SJSA1 (cell line): ENCODE measurements around the gene RASSF5. TPM values are rescaled to one million over a fixed set of nuclear protein-coding genes. Genes with fewer than 3 reads are reported as not detected.

ENCODE experiments used
- DNase-seq, 2 experiments: peaks; one replicate each; pipeline ENCODE4 v3.0.0-alpha.2; 2015 to 2020; ENCODE audit warnings: low spot score in 2 of 2, low read depth in 1 of 2
- H3K27ac ChIP-seq: fragments of 250-450 bp; sonication (Bioruptor Pico); 2 replicates; pipeline ENCODE4 v1.5.1; 2020; ENCODE audit warnings: mild to moderate bottlenecking, moderate library complexity
- H3K27me3 ChIP-seq: fragments of 250-450 bp; sonication (Bioruptor Pico); replicated peaks from 2 replicates; pipeline ENCODE4 v1.5.1; 2020; ENCODE audit warnings: mild to moderate bottlenecking, moderate library complexity
- H3K36me3 ChIP-seq: fragments of 250-450 bp; sonication (Bioruptor Pico); 2 replicates; pipeline ENCODE4 v1.5.1; 2020; ENCODE audit warnings: mild to moderate bottlenecking
- H3K4me1 ChIP-seq: fragments of 250-450 bp; sonication (Bioruptor Pico); replicated peaks from 2 replicates; pipeline ENCODE4 v1.6.1; 2021; ENCODE audit warnings: mild to moderate bottlenecking
- H3K4me3 ChIP-seq: fragments of 250-450 bp; sonication (Bioruptor Pico); 2 replicates; pipeline ENCODE4 v1.5.1; 2020; ENCODE audit warnings: mild to moderate bottlenecking
- H3K9me3 ChIP-seq: fragments of 250-450 bp; sonication (Bioruptor Pico); replicated peaks from 2 replicates; pipeline ENCODE4 v1.5.1; 2020; ENCODE audit warnings: mild to moderate bottlenecking
- total RNA-seq: library from RNA; depleted of rRNA; stranded (reverse); fragments of >200 nt; shearing (Covaris generic); gene quantifications from 2 replicates; pipeline ENCODE4 v1.2.3, GENCODE V29; 2014; rRNA removed

RASSF5 gene, protein sequence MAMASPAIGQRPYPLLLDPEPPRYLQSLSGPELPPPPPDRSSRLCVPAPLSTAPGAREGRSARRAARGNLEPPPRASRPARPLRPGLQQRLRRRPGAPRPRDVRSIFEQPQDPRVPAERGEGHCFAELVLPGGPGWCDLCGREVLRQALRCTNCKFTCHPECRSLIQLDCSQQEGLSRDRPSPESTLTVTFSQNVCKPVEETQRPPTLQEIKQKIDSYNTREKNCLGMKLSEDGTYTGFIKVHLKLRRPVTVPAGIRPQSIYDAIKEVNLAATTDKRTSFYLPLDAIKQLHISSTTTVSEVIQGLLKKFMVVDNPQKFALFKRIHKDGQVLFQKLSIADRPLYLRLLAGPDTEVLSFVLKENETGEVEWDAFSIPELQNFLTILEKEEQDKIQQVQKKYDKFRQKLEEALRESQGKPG
- total RNA-seq = 2.7 and 3.3 TPM in 2 replicates

GRCh38 chr1:206507284-206508129 lies at the start of gene RASSF5:
Gene RASSF5, plus strand, starts transcription at chr1:206507531. Its CDS starts 72 bp downstream, at chr1:206507603.
- peaks cover 67% of the 10 kb centered on the region for H3K4me1 ChIP-seq
- no peaks in the 10 kb centered on the region for H3K27me3 ChIP-seq
- H3K4me3 ChIP-seq = peak within 1 kb of the TSS; percentile 60
- H3K27ac ChIP-seq = no peak within 1 kb of the TSS
- no peaks in the 10 kb centered on the region for H3K36me3 ChIP-seq
- no peaks in the 10 kb centered on the region for H3K9me3 ChIP-seq
- peak; percentile 81 to 83 for DNase-seq

DNA sequence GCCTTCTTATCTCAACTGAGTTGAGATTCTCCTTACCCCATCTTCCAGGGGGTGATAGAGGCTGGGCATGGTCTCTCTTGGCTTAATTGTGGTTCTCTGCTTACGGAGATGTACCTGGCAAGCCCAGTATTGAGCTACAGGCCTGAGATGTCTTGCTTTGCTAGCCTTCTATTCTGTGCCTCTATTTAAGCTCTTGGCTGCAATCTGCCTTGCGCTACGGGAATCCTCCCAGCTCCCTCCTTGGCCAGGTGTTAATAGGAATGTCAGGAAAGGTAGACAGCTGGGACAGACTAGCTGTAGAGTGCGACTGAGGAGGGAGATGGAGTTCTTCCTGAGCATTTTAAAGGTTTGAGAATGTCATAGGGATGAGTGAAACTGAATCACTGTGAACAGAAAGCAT lies 47.6 kb upstream of the RASSF5 start:
- Histone ChIP-seq H3K27ac (no peak overlapping the region), H3K36me3 (peaks cover 62% of the 10 kb centered on the region), H3K4me1 (peaks cover 8% of the 10 kb centered on the region), H3K9me3 (no peaks in the 10 kb centered on the region), H3K27me3 (no peaks in the 10 kb centered on the region), H3K4me3 (no peak overlapping the region)
- no peak for DNase-seq

DNA sequence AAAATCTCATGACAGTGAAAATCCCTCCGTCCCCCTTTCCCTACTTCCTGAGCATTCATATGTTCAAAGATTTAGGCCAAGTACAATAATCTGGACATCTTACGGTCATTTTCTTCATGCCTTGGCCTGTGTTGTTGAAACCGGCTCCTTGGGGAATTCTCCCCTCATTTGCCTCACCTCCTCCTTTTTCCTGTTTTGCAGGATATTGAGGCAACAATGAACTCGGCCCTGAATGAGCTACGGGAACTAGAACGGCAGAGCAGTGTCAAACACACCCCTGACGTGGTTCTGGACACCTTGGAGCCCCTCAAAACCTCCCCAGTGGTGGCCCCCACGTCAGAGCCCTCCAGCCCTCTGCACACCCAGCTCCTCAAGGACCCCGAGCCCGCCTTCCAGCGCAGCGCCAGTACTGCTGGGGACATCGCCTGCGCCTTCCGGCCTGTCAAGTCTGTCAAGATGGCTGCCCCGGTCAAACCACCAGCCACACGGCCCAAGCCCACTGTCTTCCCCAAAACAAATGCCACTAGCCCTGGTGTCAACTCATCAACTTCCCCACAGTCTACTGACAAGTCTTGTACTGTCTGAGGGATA lies 46.4 kb upstream of the RASSF5 start:
- no peak for DNase-seq
- Histone ChIP-seq H3K36me3 (peaks cover 51% of the 10 kb centered on the region), H3K4me1 (peaks cover 8% of the 10 kb centered on the region), H3K27ac (no peak overlapping the region), H3K4me3 (no peak overlapping the region), H3K27me3 (no peaks in the 10 kb centered on the region), H3K9me3 (no peaks in the 10 kb centered on the region)

GRCh38 chr1:206461602-206462455 lies 45.5 kb upstream of the RASSF5 start:
- H3K27ac ChIP-seq = no peak overlapping the region
- H3K4me3 ChIP-seq = no peak overlapping the region
- no peaks in the 10 kb centered on the region for H3K27me3 ChIP-seq
- DNase-seq = peak; percentile 58 to 69
- no peaks in the 10 kb centered on the region for H3K9me3 ChIP-seq
- H3K36me3 ChIP-seq = peaks cover 44% of the 10 kb centered on the region
- H3K4me1 ChIP-seq = peaks cover 6% of the 10 kb centered on the region

DNA sequence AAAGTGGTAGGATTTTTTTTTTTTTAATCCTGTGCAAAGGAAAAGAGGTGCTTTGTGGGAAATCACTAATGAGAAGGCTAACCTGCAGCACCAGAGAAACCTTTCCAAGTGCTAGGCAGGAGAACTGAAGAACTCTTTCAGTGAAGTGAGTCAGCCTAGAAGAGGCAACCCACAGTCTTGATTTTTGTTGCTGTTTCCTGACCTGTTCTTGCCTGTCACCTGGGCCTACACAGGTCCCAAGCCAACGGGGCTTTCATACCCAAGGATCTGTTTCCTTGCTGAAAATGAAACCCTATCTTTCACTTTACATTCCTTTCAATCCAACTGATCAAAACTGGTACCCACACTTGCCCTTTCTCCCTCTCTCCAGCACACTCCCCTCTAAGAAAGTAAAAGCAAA lies 44.2 kb upstream of the RASSF5 start:
- Histone ChIP-seq H3K27ac (no peak overlapping the region), H3K4me3 (no peak overlapping the region), H3K4me1 (no peaks in the 10 kb centered on the region), H3K9me3 (no peaks in the 10 kb centered on the region), H3K27me3 (no peaks in the 10 kb centered on the region), H3K36me3 (peaks cover 31% of the 10 kb centered on the region)
- no peak for DNase-seq

DNA sequence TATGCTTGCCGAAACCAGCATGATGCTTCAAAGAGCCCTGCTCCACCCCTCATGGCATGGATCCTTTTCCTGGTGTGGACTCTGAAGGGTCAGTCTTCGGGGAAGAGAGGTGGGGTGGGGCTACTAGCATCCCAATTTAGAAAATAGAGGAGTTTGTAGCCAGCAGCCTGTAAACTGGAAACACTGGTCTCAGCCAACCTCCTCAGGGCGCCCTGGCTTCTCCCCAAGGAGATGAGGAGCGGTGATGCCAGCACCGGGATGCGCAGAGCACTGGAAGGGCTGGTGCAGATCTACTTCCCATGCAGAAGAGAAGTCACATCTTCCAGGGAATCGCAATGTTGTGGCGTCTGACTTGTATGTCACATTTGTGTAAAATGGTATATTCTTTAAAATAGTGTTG lies 43.4 kb upstream of the RASSF5 start:
- Histone ChIP-seq H3K27ac (no peak overlapping the region), H3K36me3 (peaks cover 24% of the 10 kb centered on the region), H3K27me3 (no peaks in the 10 kb centered on the region), H3K4me3 (no peak overlapping the region), H3K9me3 (no peaks in the 10 kb centered on the region), H3K4me1 (no peaks in the 10 kb centered on the region)
- DNase-seq = no peak

DNA sequence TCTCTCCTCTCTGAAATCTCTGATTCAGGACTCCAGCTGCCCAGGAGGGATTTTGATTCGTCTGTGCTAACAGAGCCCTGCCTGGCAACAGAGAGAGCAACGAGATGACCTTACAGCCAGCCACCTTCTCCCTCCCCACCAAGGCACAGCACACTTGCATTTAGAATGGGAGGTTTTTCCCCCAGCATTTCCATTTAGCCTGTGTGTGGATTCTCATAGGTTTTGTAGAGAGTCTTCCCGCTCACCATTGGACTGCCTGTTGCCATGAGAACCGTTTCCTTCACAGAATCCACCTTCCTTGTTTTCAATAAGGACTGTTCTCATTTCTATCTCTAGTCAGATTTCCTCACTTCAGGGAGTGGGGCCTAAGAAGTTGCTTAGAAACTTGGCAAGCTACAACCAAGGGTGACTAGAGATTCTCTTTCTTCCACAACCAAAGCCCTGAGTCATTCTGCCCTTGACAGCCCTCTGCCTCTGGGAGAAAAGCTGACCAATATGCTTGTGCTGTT lies 42.8 kb upstream of the RASSF5 start:
- H3K36me3 ChIP-seq = peaks cover 21% of the 10 kb centered on the region
- H3K9me3 ChIP-seq = no peaks in the 10 kb centered on the region
- DNase-seq = no peak
- H3K27ac ChIP-seq = no peak overlapping the region
- H3K27me3 ChIP-seq = no peaks in the 10 kb centered on the region
- peaks cover 4% of the 10 kb centered on the region for H3K4me1 ChIP-seq
- H3K4me3 ChIP-seq = no peak overlapping the region

GRCh38 chr1:206465951-206466350 lies 41.4 kb upstream of the RASSF5 start:
- Histone ChIP-seq H3K4me1 (peaks cover 14% of the 10 kb centered on the region), H3K27ac (no peak overlapping the region), H3K4me3 (no peak overlapping the region), H3K27me3 (no peaks in the 10 kb centered on the region), H3K9me3 (no peaks in the 10 kb centered on the region), H3K36me3 (peaks cover 21% of the 10 kb centered on the region)
- DNase-seq = no peak

- Histone ChIP-seq H3K27ac (no peak overlapping the region), H3K4me1 (peaks cover 24% of the 10 kb centered on the region), H3K9me3 (no peaks in the 10 kb centered on the region), H3K27me3 (no peaks in the 10 kb centered on the region), H3K36me3 (peaks cover 12% of the 10 kb centered on the region), H3K4me3 (no peak overlapping the region)
- no peak for DNase-seq
Measured at GRCh38 chr1:206466840-206467649, 40.3 kb upstream of the RASSF5 start.

DNA sequence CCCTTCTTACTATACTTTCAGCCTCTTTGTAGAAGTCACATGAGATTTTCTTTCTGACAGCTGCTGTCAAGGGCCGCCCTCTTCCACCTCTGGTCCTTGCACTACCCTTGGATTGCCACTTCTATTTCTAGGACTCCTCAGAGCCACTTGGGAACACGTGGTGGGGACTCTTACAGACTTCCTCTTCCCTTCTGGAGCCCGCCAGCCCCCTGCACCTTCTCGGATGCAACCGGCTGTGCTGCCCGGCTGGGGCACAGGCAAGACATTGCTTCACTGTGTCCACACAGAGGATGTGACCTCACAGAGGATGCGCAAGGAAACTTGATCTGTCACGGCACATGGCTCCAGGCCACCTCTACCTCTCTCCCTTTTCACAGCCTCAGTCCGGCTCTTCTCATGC lies 39.4 kb upstream of the RASSF5 start:
- Histone ChIP-seq H3K36me3 (peaks cover 8% of the 10 kb centered on the region), H3K27me3 (no peaks in the 10 kb centered on the region), H3K4me1 (peaks cover 24% of the 10 kb centered on the region), H3K27ac (no peak overlapping the region), H3K4me3 (no peak overlapping the region), H3K9me3 (no peaks in the 10 kb centered on the region)
- DNase-seq = no peak

- no peaks in the 10 kb centered on the region for H3K27me3 ChIP-seq
- H3K4me1 ChIP-seq = peaks cover 24% of the 10 kb centered on the region
- DNase-seq = no peak
- H3K4me3 ChIP-seq = no peak overlapping the region
- no peak overlapping the region for H3K27ac ChIP-seq
- no peaks in the 10 kb centered on the region for H3K9me3 ChIP-seq
- H3K36me3 ChIP-seq = peaks cover 6% of the 10 kb centered on the region
Measured at GRCh38 chr1:206468571-206468970, 38.8 kb upstream of the RASSF5 start.

GRCh38 chr1:206469411-206469932 lies 37.9 kb upstream of the RASSF5 start:
- H3K27me3 ChIP-seq = no peaks in the 10 kb centered on the region
- H3K4me3 ChIP-seq = no peak overlapping the region

More at GRCh38 chr1:206469411-206469932, 37.9 kb upstream of the RASSF5 start:
- Histone ChIP-seq H3K27ac (no peak overlapping the region), H3K36me3 (peaks cover 4% of the 10 kb centered on the region; the same call in 1 of the 2 replicates), H3K9me3 (no peaks in the 10 kb centered on the region), H3K4me1 (peaks cover 24% of the 10 kb centered on the region)
- DNase-seq = no peak
